Upper lobe of right lung (tissue), 1 donor: ENCODE measurements around the gene KHDC4. TPM values are rescaled to one million over a fixed set of nuclear protein-coding genes. Genes with fewer than 3 reads are reported as not detected.
"Not testable (repeated sequence)": the region's sequence is repeated elsewhere in the genome, so short reads cannot be mapped to it uniquely, and the experiment has no call there.

Experiments
- ATAC-seq: fragments of 200-7000 bp; cut with Tn5 transposase; one replicate; pipeline ENCODE4 v1.9.1; 2020; ENCODE audit warnings: mild to moderate bottlenecking, moderate library complexity
- DNase-seq: peaks from one replicate; pipeline ENCODE4 v3.0.0-alpha.2; 2020
- H3K27ac ChIP-seq: fragments of 200-600 bp; one replicate; pipeline ENCODE4 v1.8.0; 2022
- H3K27me3 ChIP-seq: fragments of 200-600 bp; one replicate; pipeline ENCODE4 v1.8.0; 2022; ENCODE audit warnings: mild to moderate bottlenecking
- H3K36me3 ChIP-seq: fragments of 200-600 bp; one replicate; pipeline ENCODE4 v1.8.0; 2022
- H3K4me1 ChIP-seq: fragments of 200-600 bp; one replicate; pipeline ENCODE4 v1.8.0; 2022
- H3K4me3 ChIP-seq: fragments of 200-600 bp; one replicate; pipeline ENCODE4 v1.8.0; 2022; ENCODE audit warnings: mild to moderate bottlenecking
- H3K9me3 ChIP-seq: fragments of 200-600 bp; one replicate; pipeline ENCODE4 v1.8.0; 2022
- intact Hi-C: fragments of 100-400 bp; cut with DNase I; formaldehyde crosslinking; loops from one replicate; pipeline ENCODE4 v1.11.0; 2022
- total RNA-seq: library from RNA; stranded (reverse); fragmentation: NEBNext Ultra II Directional; extraction: Animal tissue kit (Norgen Biotek cat#: 25700); gene quantifications from one replicate; pipeline ENCODE4 v1.2.1, GENCODE V29; 2021
- TF ChIP-seq, protein P1 (sequence below): fragments of 200-600 bp; IDR thresholded peaks from one replicate; pipeline ENCODE4 v1.8.0; 2022; ENCODE audit warnings: antibody characterized with exemption
- donor health status: DM: no; HTN: yes; CAD: no; lungs with severe emphysema.

The KHDC4 gene
- total RNA-seq, 1 donor from 2014 or later, result 40.1 TPM

DNA sequence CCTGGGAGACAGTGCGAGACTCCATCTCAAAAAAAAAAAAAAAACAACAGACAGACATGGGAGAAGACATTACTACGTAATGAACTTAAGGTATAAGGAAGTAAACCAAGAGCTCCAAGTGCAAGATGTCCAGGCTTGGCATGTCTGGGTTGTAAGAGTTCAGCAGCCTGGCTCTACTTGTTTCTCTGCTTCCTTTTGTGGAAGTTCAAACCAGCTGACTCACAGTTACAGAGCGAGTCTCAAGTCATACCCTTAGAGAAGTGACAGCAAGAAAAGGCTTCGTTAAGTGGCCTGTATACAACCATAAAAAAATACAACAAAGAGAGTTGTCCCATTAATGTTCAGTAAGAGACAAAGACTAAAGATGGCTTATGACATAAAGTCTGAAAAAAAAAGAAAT, 24.3 kb downstream of the KHDC4 start:
- peaks cover 80% of the 10 kb centered on the region for H3K36me3 ChIP-seq
- intact Hi-C loops, result no loop called here
- peak overlapping the region; percentile 88 for H3K4me3 ChIP-seq

DNA sequence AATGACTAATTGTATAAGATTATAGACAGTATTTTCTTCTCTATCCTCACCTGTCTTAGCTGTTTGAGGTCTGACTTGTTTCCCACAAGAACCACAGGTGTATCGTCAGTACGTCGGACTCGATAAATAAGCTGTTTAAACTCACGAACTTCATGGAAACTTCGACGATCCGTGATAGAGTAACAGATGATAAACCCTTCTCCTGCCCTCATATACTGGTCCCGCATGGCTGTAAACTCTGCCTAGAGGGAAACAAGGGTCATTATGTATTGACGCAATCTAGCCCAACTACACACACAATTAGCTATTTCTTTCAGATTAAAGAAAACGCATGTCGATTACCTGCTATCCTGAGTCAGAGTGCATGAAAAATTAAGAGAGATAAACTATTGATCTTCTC, 30.0 kb downstream of the KHDC4 start:
- Histone ChIP-seq H3K27me3 (no peaks in the 10 kb centered on the region), H3K27ac (no peak overlapping the region), H3K9me3 (no peaks in the 10 kb centered on the region), H3K4me3 (no peak overlapping the region), H3K4me1 (peaks cover 1% of the 10 kb centered on the region), H3K36me3 (peaks cover 100% of the 10 kb centered on the region)
- ATAC-seq, result no peak
- no peak for DNase-seq
- TF ChIP-seq, protein P1, sequence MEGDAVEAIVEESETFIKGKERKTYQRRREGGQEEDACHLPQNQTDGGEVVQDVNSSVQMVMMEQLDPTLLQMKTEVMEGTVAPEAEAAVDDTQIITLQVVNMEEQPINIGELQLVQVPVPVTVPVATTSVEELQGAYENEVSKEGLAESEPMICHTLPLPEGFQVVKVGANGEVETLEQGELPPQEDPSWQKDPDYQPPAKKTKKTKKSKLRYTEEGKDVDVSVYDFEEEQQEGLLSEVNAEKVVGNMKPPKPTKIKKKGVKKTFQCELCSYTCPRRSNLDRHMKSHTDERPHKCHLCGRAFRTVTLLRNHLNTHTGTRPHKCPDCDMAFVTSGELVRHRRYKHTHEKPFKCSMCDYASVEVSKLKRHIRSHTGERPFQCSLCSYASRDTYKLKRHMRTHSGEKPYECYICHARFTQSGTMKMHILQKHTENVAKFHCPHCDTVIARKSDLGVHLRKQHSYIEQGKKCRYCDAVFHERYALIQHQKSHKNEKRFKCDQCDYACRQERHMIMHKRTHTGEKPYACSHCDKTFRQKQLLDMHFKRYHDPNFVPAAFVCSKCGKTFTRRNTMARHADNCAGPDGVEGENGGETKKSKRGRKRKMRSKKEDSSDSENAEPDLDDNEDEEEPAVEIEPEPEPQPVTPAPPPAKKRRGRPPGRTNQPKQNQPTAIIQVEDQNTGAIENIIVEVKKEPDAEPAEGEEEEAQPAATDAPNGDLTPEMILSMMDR, result no peak
- intact Hi-C loops, result no loop called here

More for the DNA sequence above, 24.3 kb downstream of the KHDC4 start:
- ATAC-seq (peak; percentile 70), DNase-seq (no peak)
- Histone ChIP-seq H3K9me3 (no peaks in the 10 kb centered on the region), H3K27ac (peak overlapping the region; percentile 90), H3K4me1 (peaks cover 22% of the 10 kb centered on the region), H3K27me3 (no peaks in the 10 kb centered on the region)
- TF ChIP-seq, protein P1, result no peak

DNA sequence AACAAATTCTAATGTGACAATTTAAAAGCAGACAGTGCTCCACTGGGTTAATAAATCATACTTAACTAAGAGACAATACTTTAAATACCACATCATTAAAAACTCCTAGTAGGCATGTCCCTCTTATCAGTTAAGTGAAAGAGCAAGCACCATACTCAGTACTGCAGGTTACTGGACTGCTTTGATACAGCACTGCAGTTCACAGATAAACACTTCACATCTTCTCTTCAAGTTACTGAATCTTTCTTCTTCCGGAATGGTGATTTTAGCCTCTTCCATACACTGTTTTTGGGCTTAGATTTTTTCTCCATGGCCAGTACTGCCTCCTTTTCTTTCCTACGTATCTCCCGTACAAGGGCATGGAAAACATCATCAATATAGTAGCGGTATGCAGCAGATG, 34.1 kb downstream of the KHDC4 start:
- intact Hi-C loops, result no loop called here
- Histone ChIP-seq H3K4me3 (no peak overlapping the region), H3K36me3 (peaks cover 94% of the 10 kb centered on the region), H3K27ac (no peak overlapping the region), H3K4me1 (no peaks in the 10 kb centered on the region), H3K27me3 (no peaks in the 10 kb centered on the region), H3K9me3 (no peaks in the 10 kb centered on the region)
- ATAC-seq (no peak), DNase-seq (no peak)
- TF ChIP-seq, protein P1, result no peak

DNA sequence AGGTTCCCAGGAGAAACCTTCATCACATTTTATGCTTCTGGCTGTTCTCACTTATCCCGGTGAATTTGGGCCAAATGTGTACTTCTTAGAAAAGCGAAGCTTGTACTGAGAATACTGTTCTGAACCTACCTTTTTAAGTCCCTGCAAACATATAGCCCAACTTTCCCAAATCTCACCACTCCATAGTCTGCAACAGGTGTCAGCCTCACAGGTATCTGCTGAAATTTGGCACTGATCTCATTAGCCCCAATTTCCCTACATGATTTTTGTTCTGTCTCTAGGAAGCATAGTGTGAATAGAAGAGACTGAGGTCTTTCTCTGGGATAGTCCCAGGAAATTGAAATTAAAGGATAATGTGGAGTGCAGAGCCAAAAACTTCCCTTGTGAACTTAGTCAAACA, 34.5 kb downstream of the KHDC4 start:
- intact Hi-C loops, result no loop called here
- Histone ChIP-seq H3K4me3 (no peak overlapping the region), H3K9me3 (no peaks in the 10 kb centered on the region), H3K36me3 (peaks cover 89% of the 10 kb centered on the region), H3K27ac (no peak overlapping the region), H3K4me1 (no peaks in the 10 kb centered on the region), H3K27me3 (no peaks in the 10 kb centered on the region)
- TF ChIP-seq, protein P1, result no peak
- ATAC-seq (no peak), DNase-seq (no peak)

DNA sequence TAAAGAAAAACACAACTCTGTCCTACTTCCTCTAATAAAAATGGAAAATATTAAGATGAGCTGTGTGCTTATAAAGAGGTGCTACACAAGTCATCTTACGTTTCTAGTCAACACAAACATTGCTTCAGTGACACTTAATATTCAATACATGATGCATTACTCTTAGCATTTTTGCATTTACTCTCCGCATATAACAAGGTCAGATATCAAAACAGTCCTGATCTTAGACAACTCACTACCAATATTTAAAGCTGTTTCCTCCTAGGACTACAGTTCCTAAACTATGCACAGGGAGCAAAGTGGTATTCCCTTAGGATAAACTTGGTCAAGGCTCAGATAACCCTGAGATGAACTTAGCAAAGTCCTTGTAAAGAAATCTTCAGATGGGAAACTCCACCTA, 35.3 kb downstream of the KHDC4 start:
- ATAC-seq (no peak), DNase-seq (no peak)
- intact Hi-C loops, result no loop called here
- Histone ChIP-seq H3K27me3 (no peaks in the 10 kb centered on the region), H3K9me3 (no peaks in the 10 kb centered on the region), H3K4me1 (peaks cover 2% of the 10 kb centered on the region), H3K36me3 (peaks cover 81% of the 10 kb centered on the region), H3K27ac (no peak overlapping the region), H3K4me3 (no peak overlapping the region)
- TF ChIP-seq, protein P1, result no peak

DNA sequence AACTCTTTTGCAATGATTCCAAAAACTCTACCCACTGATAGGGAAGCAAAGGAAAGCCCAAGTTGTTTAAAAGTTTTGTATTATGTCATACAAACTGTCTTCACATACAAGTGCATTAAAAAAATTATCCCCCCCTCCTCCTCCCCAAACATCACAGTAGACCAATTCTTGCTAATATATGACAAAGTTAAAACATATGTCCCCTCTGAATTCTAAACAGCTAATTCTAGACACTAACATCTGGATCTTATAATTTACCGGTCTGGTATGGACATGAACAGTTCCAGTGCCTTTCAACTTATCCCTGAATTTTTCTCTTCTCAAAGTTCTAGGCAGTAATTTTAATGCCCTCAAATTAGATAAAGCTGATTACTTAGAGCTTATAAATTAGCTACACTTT, 36.5 kb downstream of the KHDC4 start:
- DNase-seq (no peak), ATAC-seq (no peak)
- H3K4me3 ChIP-seq, result no peak overlapping the region
- H3K9me3 ChIP-seq, result no peaks in the 10 kb centered on the region
- no peak overlapping the region for H3K27ac ChIP-seq
- H3K36me3 ChIP-seq, result peaks cover 70% of the 10 kb centered on the region
- TF ChIP-seq, protein P1, result no peak
- intact Hi-C loops, result no loop called here
- peaks cover 12% of the 10 kb centered on the region for H3K4me1 ChIP-seq
- no peaks in the 10 kb centered on the region for H3K27me3 ChIP-seq

DNA sequence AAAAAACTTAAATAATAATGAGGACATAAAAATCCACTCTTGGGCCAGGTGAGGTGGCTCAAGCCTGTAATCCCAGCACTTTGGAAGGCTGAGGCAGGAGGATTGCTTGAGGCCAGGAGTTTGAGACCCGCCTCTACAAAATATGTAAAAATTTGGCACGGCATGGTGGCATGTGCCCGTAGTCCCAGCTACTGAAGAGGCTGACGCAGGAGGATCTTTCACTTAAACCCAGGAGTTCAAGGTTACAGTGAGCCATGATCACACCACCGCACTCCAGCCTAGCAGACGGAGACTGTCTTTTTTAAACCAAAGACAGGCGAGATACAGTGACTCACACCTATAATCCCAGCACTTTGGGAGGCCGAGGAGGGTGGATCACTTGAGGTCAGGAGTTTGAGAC, 37.7 kb downstream of the KHDC4 start:
- Histone ChIP-seq H3K4me1 (peaks cover 12% of the 10 kb centered on the region), H3K36me3 (peaks cover 57% of the 10 kb centered on the region)
- intact Hi-C loops, ATAC-seq, H3K27ac ChIP-seq, H3K9me3 ChIP-seq, H3K27me3 ChIP-seq, DNase-seq, H3K4me3 ChIP-seq: not testable (repeated sequence)

DNA sequence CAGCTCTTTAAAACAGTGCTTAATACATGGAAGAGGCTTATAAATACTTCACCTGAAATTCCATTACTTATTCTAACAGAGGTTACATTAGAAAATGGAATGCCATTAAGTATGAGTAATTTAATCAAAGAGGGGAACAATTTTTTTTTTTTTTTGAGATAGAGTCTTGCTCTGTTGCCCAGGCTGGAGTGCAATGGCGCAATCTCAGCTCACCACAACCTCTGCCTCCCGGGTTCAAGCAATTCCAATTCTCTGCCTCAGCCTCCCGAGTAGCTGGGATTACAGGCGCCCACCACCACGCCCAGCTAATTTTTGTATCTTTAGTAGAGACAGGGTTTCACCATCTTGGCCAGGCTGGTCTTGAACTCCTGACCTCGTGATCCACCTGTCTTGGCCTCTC, 38.6 kb downstream of the KHDC4 start:
- intact Hi-C loops, H3K4me3 ChIP-seq, H3K9me3 ChIP-seq, ATAC-seq, H3K27me3 ChIP-seq, H3K27ac ChIP-seq, DNase-seq: not testable (repeated sequence)
- H3K4me1 ChIP-seq, result peaks cover 12% of the 10 kb centered on the region
- H3K36me3 ChIP-seq, result peaks cover 48% of the 10 kb centered on the region
